GM18861 (cell line): ENCODE measurements around the gene SHPK.

Experiments used
- ATAC-seq: cut with Tn5 transposase; IDR thresholded peaks from one replicate; pipeline ENCODE4 v1.9.1; 2021; ENCODE audit not compliant: unreplicated experiment

The SHPK gene

GRCh38 chr17:3663102-3664011, 27.3 kb upstream of the SHPK start:
- no peak for ATAC-seq

GRCh38 chr17:3660311-3660891, 24.4 kb upstream of the SHPK start:
- ATAC-seq: no peak

- ATAC-seq: no peak
These were observed 23.6 kb upstream of the SHPK start for GRCh38 chr17:3659541-3660111.

GRCh38 chr17:3658784-3659449, 22.9 kb upstream of the SHPK start:
- ATAC-seq: no peak

GRCh38 chr17:3657874-3658783, 22.1 kb upstream of the SHPK start:
- ATAC-seq: no peak

GRCh38 chr17:3657588-3657869, 21.5 kb upstream of the SHPK start:
- ATAC-seq: no peak

GRCh38 chr17:3656755-3657587, 20.9 kb upstream of the SHPK start:
- ATAC-seq: no peak

GRCh38 chr17:3656353-3656752, 20.3 kb upstream of the SHPK start:
- no peak for ATAC-seq

- ATAC-seq: no peak
These were observed 19.7 kb upstream of the SHPK start for GRCh38 chr17:3655766-3656165.

- no peak for ATAC-seq
These were observed 11.9 kb upstream of the SHPK start for GRCh38 chr17:3647769-3648555.

- no peak for ATAC-seq
These were observed 11.2 kb upstream of the SHPK start for GRCh38 chr17:3647251-3647650.

- ATAC-seq: no peak
These were observed 9.3 kb upstream of the SHPK start for GRCh38 chr17:3645310-3645709.

- no peak for ATAC-seq
These were observed 7.9 kb upstream of the SHPK start for GRCh38 chr17:3643889-3644349.

- ATAC-seq: no peak
These were observed 5.9 kb upstream of the SHPK start for GRCh38 chr17:3641717-3642486.

GRCh38 chr17:3641014-3641413, 5.0 kb upstream of the SHPK start:
- ATAC-seq: no peak

- ATAC-seq: no peak
These were observed 4.0 kb upstream of the SHPK start for GRCh38 chr17:3639981-3640596.

GRCh38 chr17:3636908-3637373, 891 bp upstream of the SHPK start:
- ATAC-seq: no peak
